ENCODE results near the gene CTTNBP2NL. TPM values are rescaled to one million over a fixed set of nuclear protein-coding genes. Genes with fewer than 3 reads are reported as not detected.
A peak's percentile ranks its signal among the peaks of the same experiment; 100 is the strongest.

Gene CTTNBP2NL
- total and polyA plus RNA-seq, 2 experiments from 2014 or later = 10.2 to 16.4 TPM

GRCh38 chr1:112381324-112382076 lies 14.5 kb upstream of the CTTNBP2NL start:
- no peaks in the 10 kb centered on the region for H3K9me3 ChIP-seq (ENCODE audit: low read depth)
- no peaks in the 10 kb centered on the region for H3K36me3 ChIP-seq (replicated peaks; ENCODE audit: insufficient read depth, low read depth)
- H3K4me2 ChIP-seq = no peak overlapping the region
- H3K79me2 ChIP-seq = no peaks in the 10 kb centered on the region
- no peak overlapping the region for H3K4me3 ChIP-seq
- H3K9me2 ChIP-seq (replicated peaks; ENCODE audit: insufficient read depth) = no peaks in the 10 kb centered on the region
- no peak for DNase-seq (ENCODE audit: low spot score)
- 90% methylated on average over 2 of the region's 2 CpGs for WGBS (ENCODE audit: low lambda C conversion rate, missing lambda C conversion rate)
- no peak overlapping the region for H3K27ac ChIP-seq
- no peaks in the 10 kb centered on the region for H3K27me3 ChIP-seq
- TF ChIP-seq CTCF (IDR thresholded peaks at IDR 0.05; ENCODE audit: poor library complexity) (no peak), EZH2 (IDR thresholded peaks at IDR 0.05; ENCODE audit: borderline replicate concordance) (no peak), EZH2phosphoT487 (IDR thresholded peaks at IDR 0.05; ENCODE audit: low read depth, severe bottlenecking, unreplicated experiment) (no peak)
- H4K20me1 ChIP-seq (ENCODE audit: insufficient read depth, poor library complexity, severe bottlenecking) = no peaks in the 10 kb centered on the region
- no peak overlapping the region for H2AFZ ChIP-seq
- H3K4me1 ChIP-seq (ENCODE audit: insufficient read depth) = peaks cover 10% of the 10 kb centered on the region

- DNase-seq (ENCODE audit: low spot score) = no peak
- WGBS (ENCODE audit: low lambda C conversion rate, missing lambda C conversion rate) = 20% methylated on average over 1 of the region's 1 CpG
- Histone ChIP-seq H4K20me1 (ENCODE audit: insufficient read depth, poor library complexity, severe bottlenecking) (no peaks in the 10 kb centered on the region), H3K9me2 (replicated peaks; ENCODE audit: insufficient read depth) (no peaks in the 10 kb centered on the region), H3K27ac (peak overlapping the region; percentile 42), H3K9me3 (ENCODE audit: low read depth) (no peaks in the 10 kb centered on the region), H3K79me2 (no peaks in the 10 kb centered on the region), H3K4me2 (peak overlapping the region; percentile 30), H3K4me3 (no peak overlapping the region), H3K36me3 (replicated peaks; ENCODE audit: insufficient read depth, low read depth) (no peaks in the 10 kb centered on the region), H2AFZ (no peak overlapping the region), H3K4me1 (ENCODE audit: insufficient read depth) (peaks cover 10% of the 10 kb centered on the region), H3K27me3 (no peaks in the 10 kb centered on the region)
- TF ChIP-seq CTCF (IDR thresholded peaks at IDR 0.05; ENCODE audit: poor library complexity) = no peak
- no peak for TF ChIP-seq EZH2phosphoT487 (IDR thresholded peaks at IDR 0.05; ENCODE audit: low read depth, severe bottlenecking, unreplicated experiment)
- TF ChIP-seq EZH2 (IDR thresholded peaks at IDR 0.05; ENCODE audit: borderline replicate concordance) = no peak
Observed at GRCh38 chr1:112383759-112384370, 12.1 kb upstream of the CTTNBP2NL start.

- no peaks in the 10 kb centered on the region for H3K36me3 ChIP-seq (replicated peaks; ENCODE audit: insufficient read depth, low read depth)
- H3K4me1 ChIP-seq (ENCODE audit: insufficient read depth) = peaks cover 10% of the 10 kb centered on the region
- TF ChIP-seq EZH2phosphoT487 (IDR thresholded peaks at IDR 0.05; ENCODE audit: low read depth, severe bottlenecking, unreplicated experiment) (no peak), CTCF (IDR thresholded peaks at IDR 0.05; ENCODE audit: poor library complexity) (no peak), EZH2 (IDR thresholded peaks at IDR 0.05; ENCODE audit: borderline replicate concordance) (no peak)
- no peaks in the 10 kb centered on the region for H4K20me1 ChIP-seq (ENCODE audit: insufficient read depth, poor library complexity, severe bottlenecking)
- no peaks in the 10 kb centered on the region for H3K9me2 ChIP-seq (replicated peaks; ENCODE audit: insufficient read depth)
- WGBS (ENCODE audit: low lambda C conversion rate, missing lambda C conversion rate) = 92% methylated on average over 14 of the region's 14 CpGs
- H2AFZ ChIP-seq = no peak overlapping the region
- DNase-seq (ENCODE audit: low spot score) = no peak
- no peak overlapping the region for H3K4me3 ChIP-seq
- H3K9me3 ChIP-seq (ENCODE audit: low read depth) = no peaks in the 10 kb centered on the region
- H3K79me2 ChIP-seq = no peaks in the 10 kb centered on the region
- H3K27ac ChIP-seq = no peak overlapping the region
- no peak overlapping the region for H3K4me2 ChIP-seq
- H3K27me3 ChIP-seq = no peaks in the 10 kb centered on the region
Observed at GRCh38 chr1:112386024-112386723, 9.8 kb upstream of the CTTNBP2NL start.
